BJ (cell line): ENCODE results near the gene TTF2. TPM values are rescaled to one million over a fixed set of nuclear protein-coding genes. Genes with fewer than 3 reads are reported as not detected.

Experiments
- CTCF ChIA-PET: fragments of 350-600 bp; formaldehyde crosslinking; extraction: SDS; loops from one replicate; lab custom pipeline; 2021; ENCODE audit warnings: antibody characterized with exemption, inconsistent platforms; lab: Yijun Ruan, JAX
- POLR2A ChIA-PET: fragments of 300-600 bp; sonication (Branson Sonifier 250); formaldehyde crosslinking; extraction: SDS; loops from one replicate; lab custom pipeline; 2021; ENCODE audit warnings: antibody characterized with exemption; lab: Charles Lee
- DNase-seq: peaks from one replicate; pipeline ENCODE4 v3.0.0-alpha.2; 2011; ENCODE audit warnings: low read depth
- H3K27me3 ChIP-seq: 2 replicates; pipeline ENCODE4 v1.6.0; 2011; ENCODE audit warnings: low read length; ENCODE audit not compliant: control insufficient read depth, insufficient read depth
- H3K36me3 ChIP-seq: 2 replicates; pipeline ENCODE4 v1.5.1; 2011; ENCODE audit warnings: low read length; ENCODE audit not compliant: control insufficient read depth, insufficient read depth
- H3K4me3 ChIP-seq: 2 replicates; pipeline ENCODE4 v1.5.1; 2011; ENCODE audit warnings: low read depth, mild to moderate bottlenecking, control low read depth, low read length
- CTCF ChIP-seq: IDR thresholded peaks from 2 replicates; pipeline ENCODE4 v1.5.1; 2011; ENCODE audit warnings: low read depth, mild to moderate bottlenecking, control low read depth, inconsistent platforms, low read length, moderate library complexity; ENCODE audit not compliant: insufficient read depth
- polyA plus RNA-seq: library from polyadenylated mRNA; depleted of rRNA; stranded (reverse); fragments of >200 nt; gene quantifications from 2 replicates; pipeline ENCODE4 v1.2.3, GENCODE V29; 2011

The TTF2 gene
- polyA plus RNA-seq, 1 experiment: 10.1 TPM

- Histone ChIP-seq H3K36me3 (no peaks in the 10 kb centered on the region), H3K27me3 (no peaks in the 10 kb centered on the region), H3K4me3 (no peak overlapping the region)
- ChIA-PET CTCF (interaction anchor here (3.7 kb wide), 1 partner anchor 11 kb away, joined by 17 read pairs; no protein-coding TSS in a partner anchor), POLR2A (interaction anchor here (0.6 kb wide), 1 partner anchor 28 kb away, joined by 3 read pairs; no protein-coding TSS in a partner anchor)
- TF ChIP-seq CTCF: no peak
- no peak for DNase-seq
Measured at GRCh38 chr1:117105722-117106121, 45.6 kb downstream of the TTF2 start.

- no peak overlapping the region for H3K4me3 ChIP-seq
- no peaks in the 10 kb centered on the region for H3K36me3 ChIP-seq
- CTCF ChIA-PET: interaction anchor here (1.2 to 3.7 kb wide), 3 partner anchors 11 to 39 kb away, joined by 3 to 17 read pairs (median 5); no protein-coding TSS in a partner anchor
- no peak for TF ChIP-seq CTCF
- no peaks in the 10 kb centered on the region for H3K27me3 ChIP-seq
- no peak for DNase-seq
- POLR2A ChIA-PET: no interaction called here
Measured at GRCh38 chr1:117106478-117106877, 46.4 kb downstream of the TTF2 start.

DNA sequence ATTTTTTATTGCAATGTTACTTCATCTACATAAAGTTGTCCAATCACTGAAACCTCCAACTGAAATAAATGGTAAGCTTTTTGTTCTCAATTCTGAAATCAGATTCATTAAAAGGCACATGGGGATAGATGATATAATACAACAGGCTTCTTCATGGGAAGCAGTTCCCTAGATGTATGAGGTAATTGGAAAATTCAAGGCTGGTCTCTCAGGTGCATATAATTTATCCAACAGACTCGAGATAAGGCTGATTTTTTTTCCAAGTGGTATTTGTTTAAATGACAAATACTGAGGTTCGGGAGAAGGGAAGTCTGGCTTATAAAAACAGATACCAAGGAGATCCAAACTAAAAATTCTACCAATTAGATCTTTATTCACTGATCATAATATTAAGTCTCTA lies 47.2 kb downstream of the TTF2 start:
- no peak for TF ChIP-seq CTCF
- DNase-seq: no peak
- H3K4me3 ChIP-seq: no peak overlapping the region
- no peaks in the 10 kb centered on the region for H3K27me3 ChIP-seq
- 0 out of 2 replicates have a peak, but pooled peaks cover 1% of the 10 kb centered on the region for H3K36me3 ChIP-seq
- ChIA-PET POLR2A (no interaction called here), CTCF (interaction anchor here (0.6 to 3.7 kb wide), 5 partner anchors 12 to 319 kb away, joined by 3 to 17 read pairs (median 4); no protein-coding TSS in a partner anchor)

GRCh38 chr1:117110774-117111173 lies 50.6 kb downstream of the TTF2 start:
- DNase-seq: no peak
- no peak for TF ChIP-seq CTCF
- Histone ChIP-seq H3K27me3 (no peaks in the 10 kb centered on the region), H3K36me3 (peaks cover 3% of the 10 kb centered on the region; the same call in 1 of the 2 replicates), H3K4me3 (no peak overlapping the region)
- POLR2A ChIA-PET: no interaction called here
- CTCF ChIA-PET: interaction anchor here (0.7 to 1.2 kb wide), 3 partner anchors 43 to 174 kb away, joined by 3 to 4 read pairs (median 3); no protein-coding TSS in a partner anchor

GRCh38 chr1:117112047-117112717 lies 52.1 kb downstream of the TTF2 start:
- TF ChIP-seq CTCF: no peak
- POLR2A ChIA-PET: no interaction called here
- CTCF ChIA-PET: interaction anchor here (2.1 kb wide), 1 partner anchor 10 kb away, joined by 5 read pairs; no protein-coding TSS in a partner anchor

More at GRCh38 chr1:117112047-117112717, 52.1 kb downstream of the TTF2 start:
- no peak for DNase-seq
- Histone ChIP-seq H3K27me3 (no peaks in the 10 kb centered on the region), H3K36me3 (peaks cover 3% of the 10 kb centered on the region; the same call in 1 of the 2 replicates), H3K4me3 (no peak overlapping the region)
